PFSK-1 (cell line): ENCODE results near the gene PCDH10.

Experiments used
- POLR2AphosphoS5 ChIP-seq: IDR thresholded peaks from 2 replicates; pipeline ENCODE4 v1.6.1; 2012; ENCODE audit warnings: low read depth, mild to moderate bottlenecking, control low read depth, low read length, moderate library complexity
- SIN3A ChIP-seq: IDR thresholded peaks from 2 replicates; pipeline ENCODE4 v1.6.1; 2012; ENCODE audit warnings: mild to moderate bottlenecking, low read length, moderate library complexity, borderline replicate concordance; ENCODE audit not compliant: insufficient read depth
- TAF1 ChIP-seq: IDR thresholded peaks from 2 replicates; pipeline ENCODE4 v1.6.1; 2012; ENCODE audit warnings: low read length, control low read depth, borderline replicate concordance; ENCODE audit not compliant: insufficient read depth
- TF ChIP-seq, protein P1 (sequence below), 2 experiments: IDR thresholded peaks; 2 replicates each; pipeline versions ENCODE4 v1.6.1 to v1.8.0; 2011 to 2012; ENCODE audit warnings: low read depth in 2 of 2, low read length in 2 of 2, control low read depth in 1 of 2, inconsistent platforms in 1 of 2, mild to moderate bottlenecking in 1 of 2, moderate library complexity in 1 of 2; ENCODE audit not compliant: insufficient read depth in 1 of 2

DNA sequence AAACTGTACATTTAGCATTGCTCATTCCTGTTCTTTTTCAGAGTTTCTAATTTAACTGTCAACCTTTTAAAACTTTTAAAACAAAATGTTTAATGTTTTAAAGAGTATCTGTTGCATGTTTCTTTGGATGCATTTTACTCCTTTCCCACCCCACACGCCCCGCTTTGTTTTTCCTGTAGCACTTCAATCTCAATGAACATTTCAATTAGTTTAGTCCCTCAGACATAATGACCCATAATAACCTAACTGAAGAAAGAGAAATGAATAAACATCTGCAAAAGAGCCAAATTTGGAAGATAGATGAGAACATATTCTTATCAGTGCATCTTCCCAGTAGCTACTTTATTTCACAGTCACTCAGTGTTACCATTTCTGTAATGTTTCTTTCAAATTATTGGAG is 7.5 kb downstream of the PCDH10 start:
- TF ChIP-seq, protein P1, sequence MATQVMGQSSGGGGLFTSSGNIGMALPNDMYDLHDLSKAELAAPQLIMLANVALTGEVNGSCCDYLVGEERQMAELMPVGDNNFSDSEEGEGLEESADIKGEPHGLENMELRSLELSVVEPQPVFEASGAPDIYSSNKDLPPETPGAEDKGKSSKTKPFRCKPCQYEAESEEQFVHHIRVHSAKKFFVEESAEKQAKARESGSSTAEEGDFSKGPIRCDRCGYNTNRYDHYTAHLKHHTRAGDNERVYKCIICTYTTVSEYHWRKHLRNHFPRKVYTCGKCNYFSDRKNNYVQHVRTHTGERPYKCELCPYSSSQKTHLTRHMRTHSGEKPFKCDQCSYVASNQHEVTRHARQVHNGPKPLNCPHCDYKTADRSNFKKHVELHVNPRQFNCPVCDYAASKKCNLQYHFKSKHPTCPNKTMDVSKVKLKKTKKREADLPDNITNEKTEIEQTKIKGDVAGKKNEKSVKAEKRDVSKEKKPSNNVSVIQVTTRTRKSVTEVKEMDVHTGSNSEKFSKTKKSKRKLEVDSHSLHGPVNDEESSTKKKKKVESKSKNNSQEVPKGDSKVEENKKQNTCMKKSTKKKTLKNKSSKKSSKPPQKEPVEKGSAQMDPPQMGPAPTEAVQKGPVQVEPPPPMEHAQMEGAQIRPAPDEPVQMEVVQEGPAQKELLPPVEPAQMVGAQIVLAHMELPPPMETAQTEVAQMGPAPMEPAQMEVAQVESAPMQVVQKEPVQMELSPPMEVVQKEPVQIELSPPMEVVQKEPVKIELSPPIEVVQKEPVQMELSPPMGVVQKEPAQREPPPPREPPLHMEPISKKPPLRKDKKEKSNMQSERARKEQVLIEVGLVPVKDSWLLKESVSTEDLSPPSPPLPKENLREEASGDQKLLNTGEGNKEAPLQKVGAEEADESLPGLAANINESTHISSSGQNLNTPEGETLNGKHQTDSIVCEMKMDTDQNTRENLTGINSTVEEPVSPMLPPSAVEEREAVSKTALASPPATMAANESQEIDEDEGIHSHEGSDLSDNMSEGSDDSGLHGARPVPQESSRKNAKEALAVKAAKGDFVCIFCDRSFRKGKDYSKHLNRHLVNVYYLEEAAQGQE (IDR thresholded peaks at IDR 0.05; ENCODE audit: insufficient read depth in 1 of 2, low read depth in 2 of 2, low read length in 2 of 2) = no peak
- TF ChIP-seq TAF1 (no peak), SIN3A (no peak), POLR2AphosphoS5 (no peak)
